Naive B cell (primary cell): Measurements from ENCODE around the gene OMP. TPM values are rescaled to one million over a fixed set of nuclear protein-coding genes. Genes with fewer than 3 reads are reported as not detected.

Source experiments
- ATAC-seq, 2 donors: fragments of 150-1000 bp; cut with Tn5 transposase; 2 replicates each; pipeline ENCODE4 v1.10.0; 2021; ENCODE audit warnings: low read depth in 2 of 2, mild to moderate bottlenecking in 2 of 2, moderate library complexity in 2 of 2
- DNase-seq: peaks from one replicate; pipeline ENCODE4 v3.0.0; 2022
- H3K27ac Mint-ChIP-seq, 6 donors: one replicate each; pipeline ENCODE4 v1.8.0; 2020 to 2022; ENCODE audit warnings: mild to moderate bottlenecking in 6 of 6, mixed read lengths in 6 of 6, moderate library complexity in 5 of 6, inconsistent platforms in 2 of 6
- H3K27me3 Mint-ChIP-seq, 3 donors: one replicate each; pipeline ENCODE4 v1.8.0; 2021 to 2022; ENCODE audit warnings: mixed read lengths in 3 of 3, mild to moderate bottlenecking in 1 of 3
- H3K36me3 Mint-ChIP-seq, 2 donors: one replicate each; pipeline ENCODE4 v1.8.0; 2020 to 2022; ENCODE audit warnings: mixed read lengths in 2 of 2, inconsistent platforms in 1 of 2, mild to moderate bottlenecking in 1 of 2
- H3K4me1 Mint-ChIP-seq, 3 donors: one replicate each; pipeline ENCODE4 v1.8.0; 2020 to 2022; ENCODE audit warnings: mixed read lengths in 3 of 3, inconsistent platforms in 1 of 3, mild to moderate bottlenecking in 1 of 3, moderate library complexity in 1 of 3
- H3K4me3 Mint-ChIP-seq, 8 donors: one replicate each; pipeline ENCODE4 v1.8.0; 2020 to 2022; ENCODE audit warnings: mild to moderate bottlenecking in 8 of 8, mixed read lengths in 8 of 8, moderate library complexity in 8 of 8, inconsistent platforms in 2 of 8
- H3K9me3 Mint-ChIP-seq, 7 donors: one replicate each; pipeline ENCODE4 v1.8.0; 2020 to 2022; ENCODE audit warnings: mixed read lengths in 7 of 7, mild to moderate bottlenecking in 5 of 7, inconsistent platforms in 2 of 7, moderate library complexity in 1 of 7
- polyA plus RNA-seq, 6 donors: library from polyadenylated mRNA; unstranded; fragments of 300-500 nt; fragmentation: Illumina TruSeq; gene quantifications; one replicate each; pipeline ENCODE4 v1.2.3, GENCODE V29; 2021; ENCODE audit warnings: low read depth in 6 of 6

The OMP gene
- polyA plus RNA-seq, 6 donors from 2014 or later, result not detected

GRCh38 chr11:77139201-77139600 is 36.6 kb downstream of the OMP start:
- peaks cover 7 to 38% (median 38%) of the 10 kb centered on the region in 3 donors for H3K27me3 Mint-ChIP-seq

GRCh38 chr11:77140231-77140851 is 37.7 kb downstream of the OMP start:
- DNase-seq (no peak), ATAC-seq (no peak)
- Mint-ChIP-seq H3K36me3 (no peaks in the 10 kb centered on the region), H3K27ac (no peak overlapping the region), H3K9me3 (no peaks in the 10 kb centered on the region), H3K4me1 (peaks cover 0 to 14% (median 10%) of the 10 kb centered on the region in 3 donors), H3K4me3 (no peak overlapping the region), H3K27me3 (peaks cover 7 to 38% (median 38%) of the 10 kb centered on the region in 3 donors)

More at GRCh38 chr11:77139201-77139600, 36.6 kb downstream of the OMP start:
- H3K36me3 Mint-ChIP-seq, result no peaks in the 10 kb centered on the region
- peaks cover 0 to 14% (median 10%) of the 10 kb centered on the region in 3 donors for H3K4me1 Mint-ChIP-seq
- H3K4me3 Mint-ChIP-seq, result no peak overlapping the region
- DNase-seq, result no peak
- H3K27ac Mint-ChIP-seq, result no peak overlapping the region
- no peak for ATAC-seq
- no peaks in the 10 kb centered on the region for H3K9me3 Mint-ChIP-seq

- Mint-ChIP-seq H3K4me3 (no peak overlapping the region), H3K27ac (no peak overlapping the region), H3K36me3 (no peaks in the 10 kb centered on the region), H3K9me3 (no peaks in the 10 kb centered on the region), H3K4me1 (peaks cover 0 to 14% (median 10%) of the 10 kb centered on the region in 3 donors), H3K27me3 (peaks cover 7 to 41% (median 38%) of the 10 kb centered on the region in 3 donors)
- no peak for DNase-seq
- ATAC-seq, result no peak
Measured at GRCh38 chr11:77141034-77141433, 38.4 kb downstream of the OMP start.

- ATAC-seq (no peak), DNase-seq (no peak)
- Mint-ChIP-seq H3K36me3 (no peaks in the 10 kb centered on the region), H3K9me3 (no peaks in the 10 kb centered on the region), H3K4me3 (no peak overlapping the region), H3K27me3 (peaks cover 6 to 41% (median 37%) of the 10 kb centered on the region in 3 donors), H3K4me1 (peaks cover 0 to 14% (median 10%) of the 10 kb centered on the region in 3 donors), H3K27ac (no peak overlapping the region)
Measured at GRCh38 chr11:77141475-77141874, 38.8 kb downstream of the OMP start.

- no peak overlapping the region for H3K4me3 Mint-ChIP-seq
- H3K4me1 Mint-ChIP-seq, result peaks cover 0 to 14% (median 11%) of the 10 kb centered on the region in 3 donors
- H3K9me3 Mint-ChIP-seq, result no peaks in the 10 kb centered on the region
- peaks cover 0 to 32% (median 29%) of the 10 kb centered on the region in 3 donors for H3K27me3 Mint-ChIP-seq
- peak overlapping the region in 1 of 6 donors; percentile 57 for H3K27ac Mint-ChIP-seq
- DNase-seq (no peak), ATAC-seq (peak in 1 of 2 donors; percentile 20)
- no peaks in the 10 kb centered on the region for H3K36me3 Mint-ChIP-seq
Measured at GRCh38 chr11:77142091-77142975, 39.7 kb downstream of the OMP start.

GRCh38 chr11:77143405-77144020 is 40.9 kb downstream of the OMP start:
- DNase-seq, result no peak
- Mint-ChIP-seq H3K27ac (peak overlapping the region in 1 of 6 donors; percentile 15), H3K9me3 (no peaks in the 10 kb centered on the region), H3K36me3 (no peaks in the 10 kb centered on the region), H3K27me3 (peaks cover 0 to 29% (median 25%) of the 10 kb centered on the region in 3 donors), H3K4me3 (peak overlapping the region in 1 of 8 donors; percentile 29), H3K4me1 (peaks cover 5 to 20% (median 20%) of the 10 kb centered on the region in 3 donors)
- no peak for ATAC-seq

GRCh38 chr11:77144196-77144856 is 41.7 kb downstream of the OMP start:
- DNase-seq, result no peak
- Mint-ChIP-seq H3K9me3 (no peaks in the 10 kb centered on the region), H3K4me3 (no peak overlapping the region)

GRCh38 chr11:77144857-77145428 is 42.3 kb downstream of the OMP start:
- Mint-ChIP-seq H3K36me3 (no peaks in the 10 kb centered on the region), H3K27ac (no peak overlapping the region), H3K4me3 (no peak overlapping the region), H3K9me3 (no peaks in the 10 kb centered on the region), H3K27me3 (peaks cover 0 to 20% (median 11%) of the 10 kb centered on the region in 3 donors), H3K4me1 (peaks cover 5 to 19% (median 18%) of the 10 kb centered on the region in 3 donors)
- DNase-seq, result no peak
- no peak for ATAC-seq

More at GRCh38 chr11:77144196-77144856, 41.7 kb downstream of the OMP start:
- no peak for ATAC-seq
- Mint-ChIP-seq H3K27ac (no peak overlapping the region), H3K4me1 (peaks cover 5 to 20% (median 20%) of the 10 kb centered on the region in 3 donors), H3K27me3 (peaks cover 0 to 24% (median 17%) of the 10 kb centered on the region in 3 donors), H3K36me3 (no peaks in the 10 kb centered on the region)

GRCh38 chr11:77146261-77147035 is 43.8 kb downstream of the OMP start:
- ATAC-seq (no peak), DNase-seq (no peak)
- H3K27me3 Mint-ChIP-seq, result peaks cover 0 to 23% (median 8%) of the 10 kb centered on the region in 3 donors
- H3K4me1 Mint-ChIP-seq, result peaks cover 5 to 17% (median 13%) of the 10 kb centered on the region in 3 donors
- no peaks in the 10 kb centered on the region for H3K9me3 Mint-ChIP-seq
- H3K36me3 Mint-ChIP-seq, result no peaks in the 10 kb centered on the region
- H3K4me3 Mint-ChIP-seq, result peak overlapping the region in 3 of 8 donors; percentile 14 to 86 (median 66)
- peak overlapping the region in 1 of 6 donors; percentile 76 for H3K27ac Mint-ChIP-seq

- H3K36me3 Mint-ChIP-seq, result no peaks in the 10 kb centered on the region
- no peaks in the 10 kb centered on the region for H3K9me3 Mint-ChIP-seq
- no peak overlapping the region for H3K27ac Mint-ChIP-seq
- H3K4me3 Mint-ChIP-seq, result peak overlapping the region in 3 of 8 donors; percentile 13 to 67 (median 40)
- no peak for DNase-seq
- H3K4me1 Mint-ChIP-seq, result peaks cover 5 to 18% (median 11%) of the 10 kb centered on the region in 3 donors
- ATAC-seq, result no peak
- H3K27me3 Mint-ChIP-seq, result peaks cover 0 to 24% (median 8%) of the 10 kb centered on the region in 3 donors
Measured at GRCh38 chr11:77147036-77147315, 44.3 kb downstream of the OMP start.

- peaks cover 9 to 24% (median 17%) of the 10 kb centered on the region in 3 donors for H3K4me1 Mint-ChIP-seq
- H3K36me3 Mint-ChIP-seq, result no peaks in the 10 kb centered on the region
- peak; percentile 48 to 53 for ATAC-seq
- peak overlapping the region; percentile 9 to 85 (median 73) for H3K4me3 Mint-ChIP-seq
- no peak for DNase-seq
- H3K9me3 Mint-ChIP-seq, result no peaks in the 10 kb centered on the region
- peak overlapping the region in 2 of 6 donors; percentile 54 to 86 for H3K27ac Mint-ChIP-seq
- peaks cover 0 to 28% (median 14%) of the 10 kb centered on the region in 3 donors for H3K27me3 Mint-ChIP-seq
Measured at GRCh38 chr11:77147668-77148321, 45.2 kb downstream of the OMP start.
